Neural cell (in vitro differentiated cells): ENCODE measurements around the gene PVALB.

ENCODE experiments used
- CTCF ChIP-seq: fragments of 450-650 bp; IDR thresholded peaks from 2 replicates; pipeline ENCODE4 v1.5.1; 2014; ENCODE audit warnings: antibody characterized with exemption, mild to moderate bottlenecking, moderate library complexity; ENCODE audit not compliant: poor library complexity, severe bottlenecking
- EP300 ChIP-seq: fragments of 450-650 bp; conservative IDR thresholded peaks from 2 replicates; pipeline ENCODE4 v1.6.1; 2014; ENCODE audit warnings: antibody characterized with exemption, mild to moderate bottlenecking, moderate library complexity; ENCODE audit not compliant: poor library complexity, severe bottlenecking
- POLR2AphosphoS5 ChIP-seq: IDR thresholded peaks from 2 replicates; pipeline ENCODE4 v1.6.1; 2012
- REST ChIP-seq: IDR thresholded peaks from 2 replicates; pipeline ENCODE4 v1.6.1; 2012; ENCODE audit warnings: borderline replicate concordance

GRCh38 chr22:36839356-36840073 lies 22.7 kb upstream of the PVALB start:
- TF ChIP-seq EP300 (no peak), CTCF (no peak), REST (no peak), POLR2AphosphoS5 (no peak)
